ENCODE data around the gene XPC.

Gene XPC

DNA sequence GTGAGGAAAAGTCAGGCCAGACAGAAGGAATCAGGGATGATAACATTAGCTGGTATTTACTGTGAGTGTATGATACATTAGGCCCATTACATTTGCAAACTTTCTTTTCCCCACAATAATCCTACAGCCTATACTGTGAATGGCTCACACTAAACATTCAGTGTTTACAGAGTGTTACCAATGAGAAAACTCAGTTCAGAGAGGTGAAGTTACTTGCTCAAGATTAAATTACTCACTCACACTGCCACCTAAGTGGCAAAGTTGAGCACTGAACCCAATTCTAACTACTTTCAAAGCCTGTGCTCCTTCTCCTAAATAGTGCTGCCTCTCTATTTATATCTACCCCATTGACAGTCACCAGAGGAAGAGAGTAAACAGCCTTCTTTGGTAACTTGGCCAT is 8.5 kb downstream of the XPC start:
- DNase-seq = no peak

DNA sequence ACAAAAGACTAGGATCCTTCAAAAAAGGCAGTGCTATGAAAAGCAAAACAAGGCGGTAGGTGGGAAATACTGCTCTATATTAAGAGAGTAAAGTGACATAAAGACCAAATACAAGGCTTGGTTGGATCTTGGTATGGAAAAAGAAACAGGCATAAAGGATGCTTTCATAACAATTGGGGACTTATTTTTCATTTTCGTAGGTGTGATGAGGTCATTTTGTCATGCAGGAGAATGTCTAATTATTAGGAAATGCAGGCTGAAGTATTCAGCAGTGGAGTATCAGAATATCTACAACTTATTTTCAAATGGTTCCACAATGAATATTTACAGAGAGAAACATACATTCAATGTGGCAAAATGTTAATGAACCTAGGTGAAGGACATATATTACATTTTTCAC is 9.0 kb downstream of the XPC start:
- DNase-seq = no peak

DNA sequence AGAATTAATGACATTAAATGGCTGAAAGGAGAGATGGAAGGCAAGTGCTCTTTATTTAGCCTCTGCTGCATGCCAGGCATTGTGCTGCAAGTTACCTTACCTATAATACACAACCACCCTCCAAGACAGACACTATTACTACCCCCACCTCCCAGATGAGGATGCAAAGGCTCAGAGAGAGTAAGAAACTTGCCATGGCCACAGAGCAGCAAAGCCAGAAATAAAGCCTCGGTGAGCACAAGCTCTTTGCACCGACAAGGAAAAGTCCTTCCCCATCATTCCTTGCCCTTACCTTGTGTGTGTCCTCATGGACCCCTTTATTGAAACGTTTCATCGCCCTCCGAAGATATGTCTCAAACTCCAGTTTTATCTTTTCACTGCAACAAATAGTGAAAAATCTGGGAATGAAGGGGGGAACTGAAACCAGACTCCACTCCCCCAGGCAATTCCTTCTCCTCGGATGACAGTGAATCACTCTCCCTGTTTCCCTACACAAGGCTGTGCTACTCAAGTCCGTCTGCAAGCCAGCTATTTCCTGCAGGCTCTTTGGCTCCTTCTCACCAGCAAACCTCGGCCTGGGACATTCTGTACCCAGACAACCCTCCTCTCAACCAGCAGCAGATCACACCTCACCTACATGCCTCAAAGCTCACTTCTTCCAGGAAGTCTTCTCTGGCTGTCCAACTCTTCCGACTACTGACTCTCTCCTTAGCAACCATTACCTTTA is 11.4 kb downstream of the XPC start:
- no peak for DNase-seq

DNA sequence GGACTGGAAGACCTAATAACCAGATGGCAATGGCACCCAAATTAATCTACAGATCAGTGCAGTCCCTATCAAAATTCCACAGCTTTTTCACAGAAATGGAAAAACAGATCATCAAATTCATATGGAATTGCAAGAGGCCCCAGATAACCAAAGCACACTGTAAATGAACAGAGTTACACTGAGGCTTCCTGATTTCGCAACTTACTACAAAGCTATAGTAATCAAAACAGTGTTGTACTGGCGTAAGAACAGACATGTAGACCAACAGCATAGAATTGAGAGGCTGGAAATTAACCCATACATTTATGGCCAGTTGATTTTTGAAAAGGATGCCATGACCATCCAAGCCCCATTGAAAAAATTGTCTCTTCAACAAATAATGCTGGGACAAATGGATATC is 16.2 kb downstream of the XPC start:
- no peak for DNase-seq

DNA sequence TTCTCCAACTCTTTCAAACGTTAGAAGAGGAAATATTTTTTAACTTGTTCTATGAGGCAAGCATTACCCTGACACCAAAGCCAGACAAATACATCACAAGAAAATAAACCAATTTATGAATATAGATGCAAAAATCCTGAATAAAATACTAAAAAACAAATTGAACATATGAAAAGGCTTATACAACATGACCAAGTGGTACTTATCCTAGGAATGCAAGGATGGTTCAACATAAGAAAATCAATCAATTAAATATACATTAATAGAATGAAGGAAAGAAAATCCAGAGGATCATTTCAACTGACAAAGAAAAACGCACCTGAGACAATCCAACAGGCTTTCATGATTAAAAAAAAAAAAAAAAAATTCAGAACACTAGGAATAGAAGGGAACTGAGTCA is 17.1 kb downstream of the XPC start:
- no peak for DNase-seq

DNA sequence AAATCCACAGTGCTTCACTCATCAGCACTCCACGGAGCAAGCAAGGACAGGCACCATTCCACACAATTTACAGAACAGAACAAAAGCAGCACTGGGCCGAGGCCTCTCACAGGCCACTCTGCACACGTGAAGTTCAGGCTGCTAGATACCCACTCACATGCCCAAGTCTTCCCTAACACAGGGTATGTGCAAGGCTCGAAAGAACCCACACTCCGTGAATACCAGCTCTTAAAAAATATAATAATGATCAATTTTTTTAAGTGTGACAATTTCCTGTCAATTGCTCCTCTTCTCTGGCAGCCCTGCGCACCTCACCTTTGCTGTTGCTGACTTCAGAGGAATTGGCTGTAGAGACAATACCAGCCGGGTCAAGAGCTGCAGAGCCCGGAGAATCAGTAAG is 19.0 kb downstream of the XPC start:
- no peak for DNase-seq

DNA sequence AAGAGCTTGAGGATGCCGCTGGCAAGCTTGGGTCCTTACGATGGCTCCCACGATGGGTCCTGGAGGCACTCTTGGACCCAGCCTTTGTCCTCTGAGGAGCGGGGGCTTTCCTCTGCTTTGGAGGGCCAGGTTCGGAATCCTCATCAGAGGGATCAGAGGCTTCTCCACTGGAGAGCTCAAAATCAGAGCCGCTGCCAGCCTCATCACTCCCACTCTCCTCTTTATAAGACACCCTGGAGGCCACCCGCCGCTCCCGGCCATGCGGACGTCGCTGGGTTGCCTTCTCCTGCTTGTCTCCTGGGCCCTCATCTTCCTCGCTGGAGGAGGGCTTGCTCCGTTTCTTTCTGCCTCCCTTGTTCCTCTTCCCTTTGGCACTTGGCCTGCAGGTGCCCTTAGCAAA is 20.0 kb downstream of the XPC start:
- no peak for DNase-seq

DNA sequence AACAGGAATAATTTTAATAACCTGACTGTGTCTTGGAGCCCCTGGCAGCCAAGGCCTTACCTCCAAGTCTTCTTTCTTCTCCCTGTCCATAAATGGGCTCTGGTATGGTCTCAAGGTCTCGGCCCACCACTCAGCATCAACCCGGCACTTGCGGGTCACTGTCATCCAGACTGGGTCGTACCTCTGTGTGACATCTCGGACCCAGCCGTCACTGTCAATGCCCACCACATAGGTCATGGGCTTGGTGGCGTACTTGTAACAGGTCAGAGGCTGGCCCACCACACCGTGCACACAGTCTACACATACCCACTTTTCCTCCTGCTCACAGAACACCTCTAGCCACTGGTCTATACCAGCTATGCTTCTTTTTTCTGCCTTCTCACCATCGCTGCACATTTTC is 20.4 kb downstream of the XPC start:
- DNase-seq = no peak

DNA sequence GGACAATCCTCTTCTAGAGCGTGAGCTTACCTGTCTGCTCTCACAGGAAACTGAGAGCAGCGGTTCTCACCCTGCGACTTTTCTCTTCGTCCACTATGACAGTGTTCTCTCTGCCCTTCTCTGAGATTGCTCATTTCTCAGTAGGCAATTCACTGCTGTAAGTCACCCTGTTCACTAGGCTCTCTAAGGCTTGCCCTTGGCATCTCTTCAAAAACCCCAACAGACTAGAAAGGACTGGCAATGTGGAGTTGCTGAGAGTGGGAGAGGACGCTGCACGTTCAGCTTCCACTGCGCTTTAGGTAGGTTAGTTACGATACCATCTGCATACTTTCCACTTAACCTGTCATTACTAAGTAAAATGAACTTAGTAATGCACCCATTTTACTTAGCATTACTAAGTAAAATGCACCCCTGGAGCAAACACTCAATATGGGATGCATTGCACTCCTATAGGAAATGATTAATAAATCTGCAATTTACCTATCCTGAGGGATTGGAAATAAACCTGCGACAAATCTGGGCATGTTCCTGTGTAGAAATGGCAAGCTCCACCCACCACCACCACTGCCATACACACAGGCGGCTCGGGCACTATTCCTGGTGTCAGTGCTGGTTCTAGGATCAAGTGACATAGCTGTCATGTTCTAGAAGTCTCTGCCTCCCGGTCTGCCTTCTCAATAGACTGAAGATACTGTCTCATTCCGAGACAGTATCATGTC is 21.4 kb downstream of the XPC start:
- DNase-seq = no peak

DNA sequence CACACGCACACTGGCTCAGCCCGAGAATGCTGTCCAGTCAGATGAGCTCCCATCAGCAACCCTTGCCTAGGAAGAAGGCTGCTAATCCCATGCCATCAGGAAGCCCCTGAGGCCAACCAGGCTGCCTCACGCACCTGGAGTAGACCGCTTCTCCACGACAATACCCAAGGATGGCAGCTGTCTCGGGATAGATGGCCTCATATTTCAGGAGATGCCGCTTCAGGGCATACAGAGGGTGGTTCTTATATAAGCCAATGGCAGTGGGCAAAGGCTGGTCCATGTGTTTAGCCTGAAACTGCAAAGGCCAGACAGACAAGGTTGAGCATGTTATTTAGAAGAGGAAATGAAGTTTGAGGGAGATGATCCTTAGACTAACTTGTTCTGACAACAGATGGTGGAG is 22.2 kb downstream of the XPC start:
- DNase-seq = no peak

DNA sequence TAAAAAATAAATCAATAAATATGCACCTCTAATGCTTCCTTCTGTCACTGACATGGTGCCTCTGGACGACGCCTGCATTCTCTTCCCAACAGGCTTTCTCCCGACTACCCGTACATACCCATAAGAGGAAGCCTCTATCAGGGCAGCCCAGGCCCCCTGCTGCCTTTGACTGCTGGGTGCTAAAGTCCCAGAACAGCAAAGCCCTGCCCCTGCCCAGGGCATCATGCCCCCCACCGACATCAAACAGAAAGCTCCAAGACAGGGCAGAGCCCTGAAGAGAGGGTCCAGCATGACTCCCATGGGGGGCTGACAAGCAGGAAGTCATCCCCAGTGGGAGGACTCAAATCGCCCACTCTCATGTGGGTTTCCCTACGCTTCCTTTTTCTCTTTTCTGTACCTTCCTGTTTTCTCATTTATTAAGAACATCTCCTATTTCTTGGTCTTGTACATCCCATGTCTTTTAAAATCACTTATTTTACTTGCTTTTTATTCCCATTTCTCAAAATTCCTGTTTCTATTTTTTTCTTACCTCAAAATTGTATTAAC is 23.4 kb downstream of the XPC start:
- DNase-seq = no peak

DNA sequence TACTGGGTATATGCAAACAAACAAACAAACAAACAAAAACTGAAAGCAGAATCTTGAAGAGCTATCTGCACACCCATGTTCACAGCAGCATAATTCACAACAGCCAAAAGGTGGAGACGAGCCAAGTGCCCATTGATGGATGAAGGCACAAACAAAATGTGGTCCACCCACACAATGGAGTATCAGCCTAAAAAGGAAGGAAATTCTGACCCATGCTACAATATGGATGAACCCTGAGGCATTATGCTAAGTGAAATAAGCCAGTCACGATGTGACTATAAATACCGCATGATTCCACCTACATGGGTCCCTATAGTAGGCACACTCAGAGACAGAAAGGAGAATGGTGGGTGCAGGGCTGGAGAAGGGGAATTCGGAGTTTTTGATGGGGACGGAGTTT is 24.1 kb downstream of the XPC start:
- no peak for DNase-seq

DNA sequence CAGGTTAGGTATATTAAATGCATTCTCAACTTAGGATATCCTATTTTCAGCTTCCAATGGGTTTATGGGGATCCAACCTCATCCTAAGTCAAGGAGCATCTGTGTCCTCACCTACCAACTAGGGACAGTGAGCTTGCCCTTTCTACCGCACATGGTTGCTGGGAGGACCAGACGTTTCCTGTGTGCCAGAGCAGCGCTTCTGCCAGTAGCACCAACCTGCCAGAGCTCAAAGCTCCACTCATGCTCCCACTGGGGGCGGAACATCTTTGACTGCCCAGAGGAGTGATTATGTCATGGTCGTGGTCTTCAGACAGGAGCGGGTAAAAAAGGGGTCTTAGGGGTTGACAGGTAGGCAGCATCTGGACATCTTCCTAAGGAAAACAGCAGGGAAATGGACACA is 24.7 kb downstream of the XPC start:
- DNase-seq = no peak

DNA sequence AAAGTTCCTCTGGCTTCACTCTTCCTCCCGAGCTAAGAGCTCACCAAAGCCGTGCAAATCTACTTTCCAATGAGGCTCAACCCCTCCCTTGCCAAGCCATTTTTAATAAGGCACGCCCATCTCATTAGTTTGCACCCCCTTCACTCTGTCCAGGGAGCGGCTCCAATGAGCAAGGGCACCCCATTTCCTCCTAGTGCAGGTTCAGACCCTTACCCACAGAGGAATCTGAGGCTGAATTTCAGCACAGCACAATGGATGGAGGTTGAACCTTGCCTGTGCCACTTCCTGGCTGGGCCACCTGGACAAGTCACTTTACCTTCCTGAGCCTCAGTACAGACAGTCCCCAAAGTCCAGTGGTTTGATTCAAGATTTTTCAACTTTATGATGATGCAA is 25.4 kb downstream of the XPC start:
- DNase-seq = no peak

DNA sequence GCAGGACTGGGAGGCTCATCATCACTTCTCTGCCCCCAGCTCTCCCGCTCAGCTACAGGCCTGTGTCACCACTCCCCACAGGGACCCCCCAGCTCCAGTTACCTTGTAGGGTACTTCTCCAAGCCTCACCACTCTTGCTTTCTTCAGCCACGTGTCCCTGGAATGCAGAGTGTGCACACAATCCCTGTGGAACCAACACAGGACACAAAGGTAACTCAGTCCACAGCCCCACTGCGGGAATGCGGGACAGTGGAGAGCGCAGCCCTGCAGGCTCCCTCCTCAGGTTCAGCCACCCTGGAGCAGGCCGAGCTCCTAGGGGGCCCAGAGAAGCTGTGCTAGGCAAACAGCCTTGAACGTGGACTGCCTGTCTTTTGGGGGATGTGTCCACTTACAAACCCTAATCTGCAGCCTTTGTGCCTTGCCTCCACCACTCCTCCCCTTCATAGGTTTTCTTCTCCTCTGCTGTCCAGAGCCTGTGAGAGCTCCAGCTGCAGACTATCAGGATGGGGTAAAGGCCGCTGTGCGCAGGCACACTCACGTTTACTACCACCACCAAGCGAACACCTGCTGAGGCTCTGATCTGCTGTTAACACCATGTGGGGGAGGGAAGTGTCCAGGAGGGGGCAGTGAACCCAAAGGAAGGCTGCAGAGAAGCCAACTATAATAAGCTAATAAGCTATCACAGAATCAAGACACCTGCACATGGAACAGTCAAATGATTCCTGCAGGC is 26.0 kb downstream of the XPC start:
- DNase-seq = peak in 1 of 2 experiments; percentile 6

DNA sequence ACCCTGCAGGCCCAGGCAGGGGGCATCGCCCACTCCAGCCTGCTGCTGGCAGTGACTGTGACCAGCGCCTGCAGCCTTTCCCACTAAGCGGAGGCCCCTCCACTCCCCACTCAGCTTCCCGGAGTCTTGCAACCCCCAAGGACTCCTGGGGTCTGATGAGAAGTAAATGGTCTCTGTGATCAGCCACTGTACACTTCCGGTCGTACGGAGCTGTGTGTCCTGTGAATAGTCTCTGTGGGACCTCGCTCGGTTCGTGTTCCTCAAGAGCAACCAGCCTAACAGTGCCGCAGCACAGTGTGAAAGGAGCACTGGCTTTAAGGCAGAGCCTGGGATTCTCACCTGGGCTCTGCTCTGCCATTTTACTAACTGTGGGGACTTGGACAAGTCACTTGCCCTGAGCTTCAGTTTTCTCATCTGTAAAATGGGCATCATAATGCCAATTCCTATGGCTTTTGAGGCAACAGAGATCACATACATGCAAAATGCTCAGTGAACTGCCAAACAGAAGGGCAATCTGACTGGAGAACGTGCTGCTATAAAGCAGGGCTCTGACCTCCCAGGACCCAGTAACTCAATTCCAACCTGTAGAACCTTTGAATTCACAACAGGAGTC is 26.8 kb downstream of the XPC start:
- DNase-seq = no peak

DNA sequence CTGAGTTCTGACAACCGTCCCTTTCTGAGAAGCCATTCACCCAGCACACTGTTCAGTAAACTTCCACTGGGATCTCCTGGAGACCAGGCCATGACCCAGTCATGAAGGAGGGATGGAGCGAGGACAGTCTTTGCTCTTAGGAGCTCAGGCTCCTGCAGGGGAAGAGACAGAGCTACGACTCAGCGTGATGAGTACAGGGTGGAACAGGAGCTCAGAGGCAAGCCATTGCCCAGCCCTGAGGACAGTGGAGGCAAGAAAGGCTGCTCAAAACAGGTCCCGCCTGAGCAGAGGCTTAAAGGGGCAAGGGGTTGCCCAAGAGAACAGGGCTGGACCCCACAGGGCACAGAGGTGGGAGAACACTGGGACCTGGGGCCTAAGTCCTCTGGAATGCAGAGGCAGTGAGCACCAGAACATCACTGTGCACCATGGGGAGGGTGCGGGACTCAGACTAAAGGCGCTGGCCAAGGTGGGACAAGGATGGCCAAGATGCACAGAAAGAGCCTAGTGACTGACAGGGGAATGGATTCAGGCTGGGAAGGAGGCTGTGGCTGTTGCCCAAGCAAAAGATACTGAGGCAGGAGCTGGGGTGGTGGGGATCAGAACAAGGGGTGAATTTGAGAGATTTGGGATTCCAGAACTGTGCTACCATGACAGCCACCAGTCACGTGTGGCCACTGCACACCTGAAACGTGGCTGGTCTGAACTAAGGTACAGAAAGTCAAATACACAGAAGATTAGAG is 27.7 kb downstream of the XPC start:
- no peak for DNase-seq

DNA sequence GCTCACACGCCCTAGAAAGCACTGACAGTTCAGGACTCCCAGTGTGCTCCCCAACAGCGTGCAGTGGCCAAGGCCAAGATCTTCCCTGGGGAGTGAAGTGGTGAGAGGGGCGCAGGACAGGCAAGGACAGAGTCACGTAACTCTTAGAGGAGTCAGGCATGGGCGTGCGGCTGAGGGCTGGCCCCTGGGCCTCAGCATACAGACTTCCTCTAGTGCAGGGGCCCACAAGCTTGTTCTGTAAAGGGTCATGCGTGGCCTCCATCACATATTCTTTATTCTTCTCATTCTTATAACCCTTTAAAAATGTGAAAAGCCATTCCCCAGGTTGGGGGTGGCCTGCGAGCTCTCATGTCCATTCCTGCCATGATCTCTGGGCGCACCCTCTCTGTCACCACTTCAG is 28.3 kb downstream of the XPC start:
- no peak for DNase-seq

DNA sequence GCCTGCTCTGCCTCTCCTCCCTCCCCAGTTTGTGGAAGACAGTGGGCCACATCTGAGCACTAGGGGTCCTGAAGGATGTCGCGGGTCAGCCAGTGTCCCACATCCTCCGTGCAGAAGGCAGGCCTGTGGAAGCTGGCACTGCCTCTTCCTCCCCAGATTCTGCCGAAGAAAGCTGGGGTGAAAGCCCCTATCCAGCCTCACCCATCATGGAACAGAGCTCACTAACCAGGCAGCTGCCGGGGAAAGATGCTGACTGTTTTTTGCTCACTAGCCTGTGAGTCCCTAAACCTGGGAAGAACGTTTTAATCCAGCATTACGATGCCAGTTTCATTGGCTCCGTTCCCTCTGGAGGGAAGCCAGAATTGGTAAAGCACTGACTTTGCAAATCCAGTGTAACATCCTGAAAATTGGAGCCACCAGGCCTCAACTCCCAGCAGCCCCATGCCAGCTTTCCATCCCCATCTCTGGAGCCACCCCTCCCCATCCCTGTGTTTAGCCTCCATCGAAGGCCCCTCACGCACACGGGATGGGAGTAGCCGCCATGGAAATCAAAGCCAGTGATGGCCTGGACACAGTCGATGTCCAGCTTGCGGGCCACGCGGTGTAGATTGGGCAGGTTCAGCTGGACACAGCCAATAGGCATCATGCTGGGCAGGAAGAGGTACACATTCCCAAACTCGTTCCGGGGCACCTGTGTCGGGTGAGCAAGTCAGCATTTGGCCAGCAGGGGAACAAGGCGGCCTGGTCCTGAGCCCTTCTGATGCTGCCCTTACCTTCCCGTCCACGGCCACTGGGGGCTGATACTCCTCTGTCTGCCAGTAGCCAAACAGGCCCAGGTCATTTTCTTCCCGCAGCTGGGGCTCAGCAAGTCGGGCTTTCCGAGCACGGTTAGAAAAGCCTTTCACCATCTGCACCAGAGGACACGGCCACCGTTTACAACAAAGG is 30.1 kb downstream of the XPC start:
- no peak for DNase-seq

DNA sequence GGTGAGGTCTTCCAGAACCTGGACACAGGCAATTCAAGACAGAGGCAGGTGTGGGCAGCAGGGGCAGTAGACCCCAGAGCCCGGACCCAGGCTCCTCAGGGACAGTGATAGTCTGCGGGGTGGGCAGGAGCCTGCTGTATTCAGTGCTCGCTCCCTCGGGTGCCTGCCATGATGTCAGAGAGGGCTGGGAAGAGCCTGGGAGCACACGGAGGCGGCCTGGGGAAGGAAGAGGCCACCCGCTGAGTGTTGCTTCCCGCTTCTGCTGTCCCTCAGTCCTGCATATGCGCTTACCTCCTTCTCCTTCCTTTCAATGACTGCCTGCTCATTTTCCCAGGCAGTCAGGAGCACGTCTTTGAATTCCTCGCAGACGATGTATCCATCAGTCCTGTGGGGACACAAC is 30.8 kb downstream of the XPC start:
- no peak for DNase-seq

DNA sequence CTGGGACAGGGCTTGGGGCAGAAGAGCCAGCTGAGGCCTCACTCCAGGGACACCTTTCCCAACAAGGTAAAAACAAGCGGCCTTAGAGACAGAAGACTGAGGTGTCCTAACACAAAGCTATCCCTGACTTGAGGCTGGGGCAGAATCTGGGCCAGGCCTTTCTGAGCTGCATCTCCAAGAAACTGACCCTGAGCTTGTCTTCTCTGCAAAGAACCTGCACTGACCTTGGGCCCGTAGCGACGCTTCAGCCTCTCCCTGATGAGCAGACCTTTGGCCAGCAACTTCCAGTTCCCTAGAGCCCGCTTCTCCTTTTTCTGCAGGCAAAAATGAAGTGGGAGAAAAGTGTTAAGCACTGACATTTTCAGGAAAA is 31.4 kb downstream of the XPC start:
- no peak for DNase-seq
